ENCODE data around the gene GRM2. TPM values are rescaled to one million over a fixed set of nuclear protein-coding genes. Genes with fewer than 3 reads are reported as not detected.

Gene GRM2
- total and polyA plus RNA-seq, 10 of the 15 experiments (the other 5 are each of a cell fraction or from before 2014, with no cell fraction given), result 0.01 to 0.14 (median 0.06) TPM; not detected in 5

- no peak for TF ChIP-seq IRF3 (IDR thresholded peaks at IDR 0.05)
- TF ChIP-seq ZBTB33 (IDR thresholded peaks at IDR 0.05), result no peak
- TF ChIP-seq SMAD1 (IDR thresholded peaks at IDR 0.05; ENCODE audit: low read depth, partially characterized antibody), result no peak
- no peak for TF ChIP-seq BRCA1 (IDR thresholded peaks at IDR 0.05; ENCODE audit: low read depth, low read length)
- no peak for TF ChIP-seq WRNIP1 (IDR thresholded peaks at IDR 0.05; ENCODE audit: borderline replicate concordance, low read depth, low read length)
These were observed 6.1 kb downstream of the GRM2 start (continued) for GRCh38 chr3:51712963-51713362.

GRCh38 chr3:51715231-51715976 is 8.5 kb downstream of the GRM2 start:
- DNase-seq (ENCODE audit: low read depth, low spot score) (no peak), ATAC-seq (no peak), FAIRE-seq (no peak)
- Histone ChIP-seq H3K4me1 (ENCODE audit: control insufficient read depth, insufficient read depth, low read length) (no peaks in the 10 kb centered on the region), H3K36me3 (ENCODE audit: control insufficient read depth in 2 of 2, insufficient read depth in 2 of 2, low read length in 1 of 2) (no peaks in the 10 kb centered on the region), H3K27ac (ENCODE audit: control insufficient read depth, insufficient read depth) (no peak overlapping the region), H2AFZ (ENCODE audit: control insufficient read depth, low read depth, low read length) (no peak overlapping the region), H3K4me2 (ENCODE audit: control insufficient read depth, insufficient read depth) (no peak overlapping the region), H3K9me3 (replicated peaks; ENCODE audit: control insufficient read depth, insufficient read depth, low read length) (no peaks in the 10 kb centered on the region), H4K20me1 (ENCODE audit: control insufficient read depth, insufficient read depth) (no peaks in the 10 kb centered on the region), H3K9ac (ENCODE audit: control insufficient read depth, insufficient read depth, low read length) (no peak overlapping the region), H3K27me3 (replicated peaks in 1 of 2; ENCODE audit: control insufficient read depth in 2 of 2, insufficient read depth in 2 of 2, low read length in 1 of 2) (no peaks in the 10 kb centered on the region), H3K79me2 (ENCODE audit: control insufficient read depth, insufficient read depth, low read length) (no peaks in the 10 kb centered on the region), H3K4me3 (no peak overlapping the region)
- ChIA-PET SMC1A (ENCODE audit: uncharacterized antibody, unreplicated experiment) (interaction anchor here (0.9 to 1.7 kb wide), 2 partner anchors 83 to 85 kb away, joined by 3 to 4 read pairs; no protein-coding TSS in a partner anchor), RAD21 (ENCODE audit: unreplicated experiment) (no interaction called here), CTCF (interaction anchor here (0.6 to 5.6 kb wide), 4 partner anchors 84 to 283 kb away, joined by 3 to 116 read pairs (median 5); partner anchors contain the start of gene DCAF1), POLR2A (no interaction called here)
- BruUV-seq (replicated peaks), result no TSS peak
- 61% methylated on average over 36 of the region's 36 CpGs for WGBS (ENCODE audit: insufficient coverage, insufficient replicate concordance, low lambda C conversion rate, missing lambda C conversion rate)
- in situ Hi-C loops (cut with MboI) (no loop called here), intact Hi-C loops (cut with micrococcal nuclease; ENCODE audit: unreplicated experiment) (no loop called here)
- TF ChIP-seq CHD1 (IDR thresholded peaks at IDR 0.05; ENCODE audit: low read depth, low read length), result no peak
- no peak for TF ChIP-seq HDAC2 (IDR thresholded peaks at IDR 0.05)
- no peak for TF ChIP-seq HCFC1 (IDR thresholded peaks at IDR 0.05; ENCODE audit: low read length)
- TF ChIP-seq EP300 (IDR thresholded peaks at IDR 0.05; ENCODE audit: borderline replicate concordance in 1 of 2, control insufficient read depth in 1 of 2, low read depth in 2 of 2, low read length in 2 of 2), result no peak
- TF ChIP-seq MTA2 (IDR thresholded peaks at IDR 0.05; ENCODE audit: low read depth), result no peak
- TF ChIP-seq SREBF2 (IDR thresholded peaks at IDR 0.05; ENCODE audit: low read length), result no peak
- TF ChIP-seq PRDM15 (CRISPR knock-in tag; IDR thresholded peaks at IDR 0.05), result no peak
- no peak for TF ChIP-seq CEBPB (IDR thresholded peaks at IDR 0.05; ENCODE audit: borderline replicate concordance in 1 of 2, low read depth in 2 of 2, low read length in 2 of 2)
